Measurements from ENCODE around the gene MYPN.
"Not testable (repeated sequence)": the region's sequence is repeated elsewhere in the genome, so short reads cannot be mapped to it uniquely, and the experiment has no call there.

Gene MYPN

DNA sequence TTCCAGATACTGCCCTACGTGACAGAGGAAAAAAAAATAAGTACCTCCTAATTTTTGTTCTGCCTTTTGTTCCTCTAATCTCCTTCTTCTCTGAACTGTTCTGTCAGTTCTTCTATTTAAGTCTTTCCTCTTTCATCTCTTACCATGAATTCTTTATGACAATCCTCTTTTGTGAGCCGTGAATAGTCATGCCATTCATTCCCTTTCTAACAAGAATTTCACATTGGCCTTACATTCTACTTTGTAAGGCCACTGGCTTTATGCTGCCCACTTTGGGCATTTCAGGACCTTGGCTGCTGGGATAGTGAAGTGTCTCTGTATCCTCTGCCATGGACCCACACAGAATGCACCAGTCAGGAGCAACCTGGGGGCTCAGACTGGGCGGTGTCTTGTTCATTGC is 69.7 kb downstream of the MYPN start:
- no peak for DNase-seq

DNA sequence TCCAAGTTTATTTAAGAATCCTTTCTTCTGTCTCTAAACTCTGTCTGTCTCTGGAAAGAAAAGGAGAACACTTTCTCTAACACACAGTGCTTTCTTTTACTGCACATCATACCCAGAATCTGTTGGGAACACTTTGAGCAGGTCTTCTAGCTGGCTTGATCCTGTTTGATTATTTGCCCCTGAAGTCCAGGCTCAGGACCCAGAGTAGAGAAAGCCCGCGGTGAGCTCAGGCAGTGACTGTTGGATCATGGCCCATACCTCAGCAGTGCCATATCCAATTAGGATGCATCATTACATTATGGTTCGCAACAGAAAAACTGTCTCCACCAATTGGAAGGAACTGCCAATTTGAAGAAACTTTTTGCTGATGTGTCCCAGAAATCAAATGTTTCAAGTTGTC is 71.2 kb downstream of the MYPN start:
- no peak for DNase-seq

DNA sequence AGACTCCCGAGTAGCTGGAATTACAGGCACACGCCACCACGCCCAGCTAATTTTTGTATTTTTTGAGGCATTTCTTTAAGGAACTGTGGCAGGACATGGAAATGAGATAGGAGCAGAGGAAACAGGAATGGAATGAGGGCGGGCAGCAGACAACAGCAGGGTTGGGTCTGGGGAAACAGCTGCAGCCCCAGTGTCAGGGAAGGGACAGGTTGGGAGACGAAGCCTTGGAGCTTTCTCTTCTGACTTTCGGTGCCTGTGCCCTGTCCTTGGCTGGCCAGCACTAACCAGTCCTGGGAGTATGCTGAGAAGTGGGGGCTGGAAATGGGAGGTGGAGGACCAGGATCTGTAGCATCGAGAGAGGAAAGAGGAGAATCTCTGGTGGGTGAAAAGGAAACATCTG is 75.3 kb downstream of the MYPN start:
- no peak for DNase-seq

DNA sequence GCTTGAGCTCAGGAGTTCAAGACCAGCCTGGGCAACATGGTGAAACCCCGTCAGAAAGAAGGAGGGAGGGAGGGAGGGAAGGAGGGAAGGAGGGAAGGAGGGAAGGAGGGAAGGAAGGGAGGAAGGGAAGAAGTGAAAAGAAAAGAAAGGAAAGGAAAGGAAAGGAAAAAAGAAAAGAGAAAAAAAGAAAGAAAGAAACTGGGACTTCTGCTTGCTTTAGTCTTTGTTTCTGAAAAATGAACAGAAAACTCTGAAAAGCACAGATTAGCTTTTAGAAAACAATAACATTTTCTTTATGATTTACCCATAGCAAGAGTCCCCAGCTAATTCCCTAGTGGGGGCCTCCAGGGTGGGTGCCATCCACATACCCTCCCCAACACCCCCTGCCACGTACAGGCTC is 75.8 kb downstream of the MYPN start:
- DNase-seq: no peak

DNA sequence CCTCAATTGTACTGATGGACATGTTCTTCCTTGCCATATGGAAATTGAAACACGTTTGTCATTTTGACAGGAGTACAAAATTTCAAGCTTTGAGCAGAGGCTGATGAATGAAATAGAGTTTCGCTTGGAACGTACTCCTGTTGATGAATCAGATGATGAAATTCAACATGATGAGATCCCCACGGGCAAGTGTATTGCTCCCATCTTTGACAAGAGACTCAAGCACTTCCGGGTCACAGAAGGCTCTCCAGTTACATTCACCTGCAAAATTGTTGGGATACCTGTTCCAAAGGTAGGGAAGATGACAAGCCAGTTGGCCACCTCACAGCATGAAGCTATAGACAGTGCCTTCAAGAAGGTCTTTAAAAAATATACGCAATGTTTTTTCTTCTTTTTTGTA is 79.5 kb downstream of the MYPN start:
- no peak for DNase-seq

DNA sequence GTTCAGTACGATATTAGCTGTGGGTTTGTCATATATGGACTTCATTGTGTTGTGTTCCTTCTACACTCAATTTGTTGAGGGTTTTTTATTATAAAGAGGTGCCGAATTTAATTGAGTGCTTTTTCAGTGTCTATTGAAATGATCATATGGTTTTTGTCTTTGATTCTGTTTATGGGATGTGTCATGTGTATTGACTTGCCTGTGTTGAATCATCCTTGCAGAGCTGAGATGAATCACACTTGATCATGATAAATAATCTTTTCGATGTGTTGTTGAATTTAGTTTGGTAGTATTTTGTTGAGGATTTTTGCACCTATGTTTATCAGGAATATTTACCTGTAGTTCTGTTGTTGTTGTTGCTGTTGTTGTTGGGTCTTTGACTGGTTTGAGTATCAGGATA is 82.8 kb downstream of the MYPN start:
- no peak for DNase-seq

DNA sequence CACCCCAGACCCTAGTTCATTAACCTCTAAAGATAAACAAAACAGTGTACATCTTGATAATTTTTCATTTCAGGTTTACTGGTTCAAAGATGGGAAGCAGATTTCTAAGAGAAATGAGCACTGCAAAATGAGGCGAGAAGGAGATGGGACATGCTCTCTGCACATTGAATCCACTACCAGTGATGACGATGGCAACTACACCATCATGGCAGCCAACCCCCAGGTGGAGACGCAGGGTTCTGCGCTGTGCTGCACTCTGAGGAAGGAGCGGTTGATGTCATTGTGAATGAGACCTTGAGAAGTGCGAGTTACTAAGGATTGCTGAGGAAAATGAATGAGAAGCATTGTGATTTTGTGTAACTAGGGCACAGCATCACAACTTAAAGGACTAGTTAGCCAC is 85.0 kb downstream of the MYPN start:
- DNase-seq: no peak

DNA sequence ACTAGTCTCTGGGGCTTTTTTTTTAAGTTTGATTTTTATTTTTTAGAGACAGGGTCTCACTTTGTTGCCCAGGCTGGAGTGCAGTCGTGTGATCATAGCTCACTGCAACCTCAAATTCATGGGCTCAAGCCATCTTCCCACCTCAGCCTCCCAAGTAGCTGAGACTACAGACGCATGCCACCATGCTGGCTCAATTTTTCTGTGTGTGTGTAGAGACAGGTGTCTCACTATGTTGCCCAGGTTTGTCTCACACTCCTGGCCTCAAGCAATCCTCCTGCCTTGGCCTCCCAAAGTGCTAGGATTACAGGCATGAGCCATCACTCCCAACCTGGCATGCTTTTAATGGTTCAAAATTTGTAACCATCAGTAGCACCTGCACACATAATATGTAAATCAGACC is 86.5 kb downstream of the MYPN start:
- not testable (repeated sequence) for DNase-seq

DNA sequence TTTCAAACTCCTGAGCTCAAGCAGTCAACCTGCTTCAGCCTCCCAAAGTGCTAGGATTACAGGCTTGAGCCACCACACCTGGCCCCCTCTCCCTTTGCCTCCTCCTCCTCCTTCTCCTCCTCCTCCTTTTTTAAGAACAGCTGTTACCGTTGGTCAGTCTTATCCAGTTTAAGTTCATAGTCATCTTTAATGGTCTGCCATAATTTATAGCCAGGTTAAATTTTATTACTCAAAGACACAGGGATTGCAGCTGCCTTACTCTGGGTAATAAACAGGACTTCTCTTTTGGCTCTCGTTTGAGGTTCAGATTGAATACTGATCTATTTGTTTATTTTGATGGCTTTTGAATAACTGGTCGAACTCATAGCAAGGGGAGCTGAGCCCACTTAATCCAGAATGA is 87.4 kb downstream of the MYPN start:
- no peak for DNase-seq

DNA sequence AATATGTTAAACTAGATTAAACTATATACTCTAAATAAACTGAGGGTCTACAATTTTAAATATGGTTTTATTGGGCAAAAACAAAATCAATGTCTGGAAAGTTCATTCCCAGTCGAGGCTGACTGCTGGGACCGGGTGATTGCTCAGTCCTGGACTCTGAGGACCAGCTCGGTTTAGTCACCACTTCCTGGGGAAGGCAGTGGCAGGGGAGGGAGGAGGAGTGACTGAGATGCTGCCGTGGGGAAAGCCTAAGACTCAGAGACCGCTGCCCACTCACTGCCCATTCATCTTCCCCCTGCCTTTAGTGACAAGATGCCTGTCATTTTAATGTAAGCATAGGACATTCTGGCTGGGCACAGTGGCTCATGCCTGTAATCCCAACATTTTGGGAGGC is 93.7 kb downstream of the MYPN start:
- DNase-seq: no peak

DNA sequence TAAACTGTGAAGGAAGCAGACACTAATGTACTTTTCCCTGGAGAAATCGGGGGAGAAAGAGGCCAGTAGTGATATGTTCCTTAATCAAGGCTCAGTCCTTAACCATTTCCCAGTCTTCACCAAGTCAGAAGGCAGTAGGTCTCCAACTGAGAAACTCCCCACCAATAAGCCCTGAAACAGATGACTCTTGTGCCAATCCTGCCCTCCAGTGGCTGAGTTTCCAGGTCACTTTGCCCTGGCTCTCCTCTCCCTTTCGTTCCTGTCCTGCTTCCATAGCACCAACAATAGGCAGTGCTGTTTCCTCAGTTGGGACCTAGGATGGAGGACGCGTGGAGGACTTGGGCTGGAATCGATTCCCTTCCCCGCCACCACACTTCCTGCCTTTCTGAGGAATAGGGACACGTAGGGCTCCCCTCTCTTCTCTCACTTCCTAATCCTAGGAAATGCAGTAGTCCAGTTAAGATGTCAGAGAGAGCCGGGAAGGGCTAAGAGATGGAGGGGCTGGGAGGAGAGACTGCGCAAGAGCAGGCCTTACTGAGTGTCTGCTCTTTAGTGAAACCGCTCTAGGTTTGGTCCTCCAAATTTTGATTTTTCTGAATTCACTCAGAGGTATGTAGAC is 99.2 kb downstream of the MYPN start:
- DNase-seq: no peak

DNA sequence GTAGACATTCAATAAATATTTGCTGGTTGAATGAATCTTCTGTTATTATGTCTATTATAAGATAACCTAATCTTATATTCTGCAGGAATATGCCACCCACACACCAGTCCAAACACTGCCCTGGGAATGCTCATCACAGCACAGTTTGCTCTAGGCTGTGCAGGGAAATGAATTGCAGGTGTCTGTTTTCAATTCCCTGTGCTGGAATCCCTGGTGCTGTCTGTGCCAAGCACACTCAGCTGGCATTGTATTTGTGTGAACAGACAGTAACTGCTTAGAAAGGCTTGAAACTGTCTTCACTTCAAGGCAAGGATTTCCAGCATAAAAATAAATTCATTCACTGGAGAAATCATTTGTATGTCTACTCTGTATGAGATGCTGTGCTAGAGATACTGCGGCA is 102.4 kb downstream of the MYPN start:
- no peak for DNase-seq

DNA sequence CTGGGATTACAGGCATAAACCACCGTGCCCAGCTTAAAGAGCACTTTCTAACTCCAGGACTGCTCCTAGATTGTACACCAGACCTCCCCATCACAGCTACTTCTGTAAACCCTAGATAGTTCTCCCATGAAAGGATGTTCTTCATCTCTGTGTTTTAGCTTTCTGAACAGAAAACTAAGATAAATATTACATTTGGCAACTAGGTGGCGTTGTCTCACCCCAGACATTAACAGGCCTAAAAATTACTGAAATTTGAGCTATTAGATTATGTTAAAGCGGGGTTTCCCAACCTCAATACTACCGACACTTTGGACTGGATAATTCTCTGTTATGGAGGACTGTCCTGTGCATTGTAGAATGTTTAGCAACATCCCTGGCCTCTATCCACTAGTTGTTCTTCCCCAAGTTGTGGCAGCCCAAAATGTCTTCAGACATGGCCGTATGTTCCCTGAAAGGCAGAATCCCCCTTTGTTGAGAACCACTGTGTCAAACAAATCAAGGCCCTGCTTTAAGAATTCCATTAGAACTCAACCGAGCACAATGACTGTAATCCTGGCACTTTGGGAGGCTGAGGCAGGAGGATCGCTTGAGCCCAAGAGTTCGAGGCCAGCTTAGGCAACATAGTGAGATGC is 103.5 kb downstream of the MYPN start:
- no peak for DNase-seq

DNA sequence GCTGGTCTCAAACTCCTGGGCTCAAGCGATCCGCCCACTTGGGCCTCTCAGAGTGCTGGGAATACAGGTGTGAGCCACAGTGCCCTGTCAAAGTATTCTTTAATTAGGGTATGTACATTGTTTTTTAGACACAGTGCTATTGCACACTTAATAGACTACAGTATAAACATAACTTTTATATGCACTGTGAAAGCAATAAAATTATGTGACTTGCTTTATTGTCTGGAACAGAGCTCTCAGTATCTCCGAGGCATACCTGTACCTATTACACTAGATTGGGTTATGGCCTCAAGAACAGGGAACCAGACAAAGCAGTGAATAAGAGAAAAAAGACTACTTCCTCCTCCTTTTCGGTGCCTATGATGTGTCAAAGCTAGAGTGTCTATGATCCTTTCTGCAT is 109.5 kb downstream of the MYPN start:
- DNase-seq: no peak

DNA sequence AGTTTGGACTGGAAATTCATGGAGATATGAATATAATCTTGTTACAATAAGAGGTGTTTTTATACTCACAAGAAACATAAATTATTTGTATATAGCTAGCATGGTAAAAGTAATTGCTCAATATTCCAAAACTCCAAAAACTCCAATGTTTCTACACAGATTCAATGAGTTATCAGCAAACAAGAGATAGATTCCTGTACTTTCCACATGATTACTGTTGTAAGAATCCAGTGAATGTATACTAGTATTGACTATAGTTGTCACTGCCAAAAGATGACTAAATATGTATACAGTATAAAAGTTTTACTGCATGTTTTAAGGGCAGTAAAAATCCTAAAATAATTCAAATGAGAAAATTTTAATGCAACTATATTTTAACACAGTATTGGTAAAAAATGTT is 111.9 kb downstream of the MYPN start:
- DNase-seq: no peak

DNA sequence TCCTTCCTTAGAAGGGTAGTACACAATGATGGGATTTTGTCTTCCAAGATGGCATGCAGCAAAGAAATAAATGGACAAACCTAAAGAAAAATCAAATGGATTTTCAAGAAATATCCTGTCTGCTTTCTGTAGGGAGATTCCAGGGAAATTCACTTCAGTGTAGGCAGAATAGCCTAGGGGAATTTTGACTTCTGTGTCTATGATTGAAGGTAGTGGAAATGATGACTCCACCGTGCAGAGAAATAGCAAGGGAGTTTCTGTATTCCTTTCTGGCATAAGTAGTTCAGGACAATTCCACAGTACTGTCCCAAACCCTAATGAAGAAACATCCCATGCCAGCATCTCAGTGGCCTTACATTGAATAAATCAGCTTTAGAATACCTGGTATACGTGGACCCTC is 113.1 kb downstream of the MYPN start:
- no peak for DNase-seq

DNA sequence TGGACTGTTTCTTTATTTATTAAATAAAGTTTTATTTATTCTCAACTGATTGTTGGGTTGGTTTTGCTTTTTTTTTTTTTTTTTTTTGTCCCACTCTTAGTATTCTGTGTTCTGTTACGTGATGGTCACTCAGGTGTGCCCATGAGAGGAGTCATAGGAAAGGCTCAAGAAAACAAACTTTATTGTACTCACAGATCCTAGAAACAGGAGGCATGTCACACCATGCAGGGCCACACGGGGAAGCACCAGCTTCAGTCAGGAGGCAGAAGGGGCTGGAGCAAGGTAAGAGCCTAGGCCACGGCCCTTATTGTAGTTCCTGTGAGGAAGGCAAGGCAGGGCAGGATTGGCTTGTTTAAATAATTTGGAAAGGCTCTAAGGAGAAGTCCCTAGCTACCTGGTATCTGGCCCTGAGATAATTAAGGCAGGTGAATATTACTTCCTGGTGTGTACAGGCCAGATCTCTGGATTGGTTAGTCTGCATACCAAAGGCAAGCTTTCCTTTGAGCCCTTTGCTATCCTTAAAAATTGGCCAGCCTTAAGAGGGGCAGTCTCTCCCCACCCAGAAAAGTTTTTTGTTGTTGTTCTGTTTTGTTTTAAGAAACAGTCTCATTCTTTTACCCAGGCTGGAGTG is 114.4 kb downstream of the MYPN start:
- no peak for DNase-seq

DNA sequence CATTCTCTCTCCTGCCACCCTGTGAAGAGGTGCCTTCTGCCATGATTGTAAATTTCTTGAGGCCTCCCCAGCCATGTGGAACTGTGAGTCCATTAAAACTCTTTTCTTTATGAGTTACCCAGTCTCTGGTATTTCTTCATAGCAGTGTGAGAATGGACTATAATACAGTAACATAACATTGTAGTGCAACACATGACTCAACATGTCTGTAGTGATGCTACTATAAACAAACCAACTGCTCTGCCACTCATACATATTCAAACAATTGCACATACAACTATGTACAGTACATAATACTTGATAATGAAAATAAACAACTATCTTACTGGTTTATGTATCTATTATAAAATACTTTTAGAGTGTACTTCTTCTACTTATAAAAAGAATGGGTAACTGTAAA is 115.5 kb downstream of the MYPN start:
- DNase-seq: no peak

DNA sequence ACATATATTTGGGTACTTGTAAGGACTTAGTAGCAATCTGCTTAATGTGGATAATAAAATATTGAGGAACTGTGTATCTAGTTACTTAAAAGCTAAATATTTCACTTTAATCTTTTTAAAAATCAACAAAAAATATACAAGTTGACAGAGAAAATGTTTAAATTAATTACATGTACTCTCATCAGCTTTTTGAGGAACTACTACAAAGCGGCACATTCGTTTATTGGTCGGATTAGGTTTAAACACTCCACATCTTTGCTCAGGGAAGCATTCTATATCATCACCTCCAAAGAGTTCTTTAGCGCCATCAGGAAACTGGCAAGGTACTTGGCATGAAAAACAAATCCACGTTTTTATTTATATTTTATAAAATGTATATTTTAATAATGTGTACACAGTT is 121.0 kb downstream of the MYPN start:
- no peak for DNase-seq

DNA sequence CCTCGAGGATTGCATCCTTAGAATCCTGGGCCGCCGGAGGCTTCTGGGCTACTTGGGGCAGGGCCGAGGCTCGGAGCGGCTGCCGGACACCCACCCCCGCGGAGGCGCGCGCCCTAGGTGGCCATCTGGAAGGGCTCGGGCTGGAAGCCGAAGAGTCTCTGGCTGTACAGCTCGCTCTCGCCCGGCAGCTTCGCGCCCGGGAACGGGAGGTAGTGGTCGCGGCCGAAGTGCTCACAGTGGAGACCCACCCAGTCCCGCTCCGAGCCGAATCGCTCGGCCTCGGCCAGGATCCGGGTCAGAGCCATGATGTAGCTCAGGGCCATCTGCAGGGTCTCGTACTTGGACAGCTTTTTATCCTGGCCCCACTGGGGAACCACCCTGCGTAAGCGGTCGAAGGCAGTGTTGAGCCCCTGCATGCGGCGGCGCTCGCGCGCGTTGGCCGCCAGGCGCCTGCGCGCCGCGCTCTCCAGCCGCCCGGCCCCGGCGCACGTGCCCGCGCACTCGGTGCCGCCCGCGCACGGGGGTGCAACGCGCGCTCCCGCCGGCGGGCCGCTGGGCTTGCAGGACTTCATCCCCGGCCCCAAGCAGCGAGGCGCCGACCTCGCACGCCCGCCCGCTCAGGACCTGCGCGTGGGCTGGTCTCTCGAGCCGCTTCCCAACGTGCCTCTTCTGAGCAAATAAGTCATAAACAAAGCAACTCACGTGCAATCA is 122.0 kb downstream of the MYPN start:
- DNase-seq: peak; percentile 3

DNA sequence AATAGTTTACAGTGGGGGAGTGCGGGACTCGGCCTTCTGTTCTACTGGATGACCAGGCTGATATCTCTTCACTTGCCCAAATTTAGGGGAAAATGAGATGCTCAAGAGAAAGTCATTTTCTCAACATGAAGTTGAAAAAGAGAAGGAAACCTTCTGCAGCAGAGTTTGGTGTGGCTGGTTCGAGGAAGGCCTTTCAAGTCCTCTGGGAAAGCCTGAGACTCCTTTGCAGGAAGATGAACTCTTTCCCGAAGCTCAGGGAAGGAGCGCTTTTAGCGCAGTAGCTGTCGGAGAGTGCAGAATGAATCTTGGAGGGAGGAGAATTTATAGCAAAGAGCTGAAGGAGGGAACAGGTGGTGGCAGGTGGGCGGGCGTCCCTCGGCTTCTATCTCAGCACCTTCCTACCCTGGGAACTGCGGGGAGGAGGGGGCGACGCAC is 122.5 kb downstream of the MYPN start, which contains the start of gene ATOH7:
ATOH7 (minus strand) TSS at position 297 of the 435 bp plus-strand sequence. CDS start 436 bp downstream, outside the sequence.
- no peak for DNase-seq

DNA sequence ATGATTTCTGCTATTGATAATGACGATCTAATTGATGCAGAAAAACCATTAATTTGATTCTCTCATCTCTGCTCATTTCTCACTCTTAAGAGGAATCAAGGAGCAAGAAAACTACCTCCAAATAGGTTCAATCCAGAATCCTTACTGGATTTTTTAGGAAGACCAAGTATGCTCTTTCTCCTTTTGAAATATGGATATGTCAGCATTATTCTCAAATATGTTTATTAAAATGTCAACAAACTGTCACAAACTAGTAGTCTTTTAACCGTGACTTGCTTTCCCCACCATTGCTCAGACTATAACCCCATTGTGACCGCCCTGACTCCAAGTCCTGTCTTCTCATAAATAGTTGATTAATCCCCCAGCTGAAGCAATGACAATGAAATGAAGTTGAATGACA is 123.8 kb downstream of the MYPN start:
- no peak for DNase-seq

DNA sequence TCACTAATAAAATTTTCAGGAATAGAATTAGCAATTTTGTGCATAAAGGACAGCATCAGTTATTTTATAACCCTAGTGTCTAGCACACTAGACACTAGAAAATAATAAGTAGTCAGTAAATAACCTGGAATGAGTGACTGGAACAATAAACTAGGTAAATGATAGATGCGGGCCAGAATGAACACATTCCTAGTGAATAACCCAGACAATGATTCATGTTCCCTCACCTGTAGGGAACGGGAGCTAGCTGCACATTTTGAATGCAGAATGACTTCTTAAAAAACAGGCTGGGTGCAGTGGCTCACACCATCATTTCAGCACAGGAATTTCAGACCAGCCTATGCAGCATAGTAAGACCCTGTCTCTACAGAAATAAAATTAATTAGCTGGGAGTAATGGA is 125.8 kb downstream of the MYPN start:
- DNase-seq: no peak

DNA sequence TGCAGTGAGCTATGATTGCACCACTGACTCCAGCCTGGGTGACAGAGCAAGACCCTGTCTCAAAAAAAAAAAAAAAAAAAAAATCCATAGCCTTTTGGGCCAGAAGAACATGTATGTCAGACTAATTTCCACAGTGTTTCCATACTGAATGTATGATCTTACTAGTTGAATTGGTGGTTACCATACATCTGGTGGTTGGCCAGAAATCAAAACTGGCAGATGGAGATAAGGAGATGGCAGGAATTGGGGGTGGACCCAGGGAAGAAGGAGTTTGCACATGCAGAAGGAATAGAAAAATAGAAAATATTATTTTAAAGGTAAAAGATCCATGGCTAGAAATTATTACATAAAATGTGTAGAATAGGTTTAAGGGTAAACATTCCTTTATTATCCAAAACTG is 126.3 kb downstream of the MYPN start:
- DNase-seq: no peak

Data from activated gamma-delta T cell treated with Interleukin-2 at 50 U/mL for 16 hours (primary cell).